Astrocyte (in vitro differentiated cells and primary cell): ENCODE measurements around the gene CCDC6.

Experiments used
- EZH2 ChIP-seq: IDR thresholded peaks from 2 replicates; pipeline ENCODE4 v1.6.1; 2012; ENCODE audit warnings: mild to moderate bottlenecking, low read length, inconsistent platforms; ENCODE audit not compliant: insufficient read depth
- TF ChIP-seq, protein P1 (sequence below): IDR thresholded peaks from 2 replicates; pipeline ENCODE4 v1.5.1; 2011; ENCODE audit warnings: low read depth, mild to moderate bottlenecking, inconsistent platforms, low read length, moderate library complexity; ENCODE audit not compliant: insufficient read depth

DNA sequence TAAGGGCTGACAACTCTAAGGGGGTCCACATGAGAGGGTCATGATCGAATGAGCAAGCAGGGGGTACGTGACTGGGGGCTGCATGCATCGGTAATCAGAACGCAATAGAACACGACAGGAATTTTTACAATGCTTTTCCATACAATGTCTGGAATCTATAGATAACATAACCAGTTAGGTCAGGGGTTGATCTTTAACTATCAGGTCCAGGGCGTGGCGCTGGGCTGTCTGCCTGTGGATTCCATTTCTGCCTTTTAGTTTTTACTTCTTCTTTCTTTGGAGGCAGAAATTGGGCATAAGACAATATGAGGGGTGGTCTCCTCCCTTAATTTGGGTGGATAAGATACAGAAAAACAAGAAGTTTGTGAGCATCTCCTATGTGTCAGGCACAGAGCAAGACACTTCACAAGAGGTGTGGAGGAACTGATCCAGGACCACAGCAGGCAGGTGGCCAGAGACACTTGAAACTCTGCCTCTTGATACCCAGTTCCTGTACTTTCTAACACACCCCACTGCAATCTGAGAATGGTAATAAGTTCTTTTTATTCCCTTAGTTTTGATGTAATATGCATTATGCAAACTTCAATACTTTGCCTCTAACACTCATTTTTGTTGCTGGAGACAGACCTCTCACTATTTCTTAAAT is 135.1 kb downstream of the CCDC6 start:
- TF ChIP-seq, protein P1, sequence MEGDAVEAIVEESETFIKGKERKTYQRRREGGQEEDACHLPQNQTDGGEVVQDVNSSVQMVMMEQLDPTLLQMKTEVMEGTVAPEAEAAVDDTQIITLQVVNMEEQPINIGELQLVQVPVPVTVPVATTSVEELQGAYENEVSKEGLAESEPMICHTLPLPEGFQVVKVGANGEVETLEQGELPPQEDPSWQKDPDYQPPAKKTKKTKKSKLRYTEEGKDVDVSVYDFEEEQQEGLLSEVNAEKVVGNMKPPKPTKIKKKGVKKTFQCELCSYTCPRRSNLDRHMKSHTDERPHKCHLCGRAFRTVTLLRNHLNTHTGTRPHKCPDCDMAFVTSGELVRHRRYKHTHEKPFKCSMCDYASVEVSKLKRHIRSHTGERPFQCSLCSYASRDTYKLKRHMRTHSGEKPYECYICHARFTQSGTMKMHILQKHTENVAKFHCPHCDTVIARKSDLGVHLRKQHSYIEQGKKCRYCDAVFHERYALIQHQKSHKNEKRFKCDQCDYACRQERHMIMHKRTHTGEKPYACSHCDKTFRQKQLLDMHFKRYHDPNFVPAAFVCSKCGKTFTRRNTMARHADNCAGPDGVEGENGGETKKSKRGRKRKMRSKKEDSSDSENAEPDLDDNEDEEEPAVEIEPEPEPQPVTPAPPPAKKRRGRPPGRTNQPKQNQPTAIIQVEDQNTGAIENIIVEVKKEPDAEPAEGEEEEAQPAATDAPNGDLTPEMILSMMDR, result no peak
- TF ChIP-seq EZH2, result no peak
